Stimulated activated CD4-positive, alpha-beta T cell treated with anti-CD3 and anti-CD28 coated beads, Interleukin-1b, Interleukin-23, amount 100 ng/mL, for 24 hours (primary cell): ENCODE data around the gene PCSK5.

Source experiments
- DNase-seq, 4 experiments: peaks; one replicate each; pipeline ENCODE4 v3.0.0-alpha.2; 2020; ENCODE audit warnings: low read depth in 4 of 4, low spot score in 1 of 4

The PCSK5 gene

GRCh38 chr9:76115982-76116646 lies 225.6 kb downstream of the PCSK5 start:
- no peak for DNase-seq

DNA sequence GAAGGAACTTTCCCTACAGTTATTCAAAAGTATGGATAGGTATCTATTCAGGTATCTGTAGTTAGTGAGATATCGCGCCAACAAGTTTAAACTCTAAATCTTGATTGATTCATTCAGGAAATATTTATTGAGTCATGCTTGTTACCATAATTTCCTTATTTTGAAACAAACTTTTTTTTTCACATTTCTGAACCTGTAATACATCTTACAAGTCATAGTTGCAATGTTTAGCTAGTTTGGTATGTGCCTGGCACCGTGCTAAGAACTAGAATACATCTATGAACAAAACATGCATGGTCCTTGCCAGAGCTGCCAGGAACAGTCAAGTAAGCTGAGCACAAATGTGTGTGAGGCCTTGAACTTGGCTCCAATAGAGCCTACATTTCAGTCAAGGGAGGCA lies 226.4 kb downstream of the PCSK5 start:
- DNase-seq, result no peak

GRCh38 chr9:76127637-76128036 lies 237.2 kb downstream of the PCSK5 start:
- DNase-seq, result no peak

DNA sequence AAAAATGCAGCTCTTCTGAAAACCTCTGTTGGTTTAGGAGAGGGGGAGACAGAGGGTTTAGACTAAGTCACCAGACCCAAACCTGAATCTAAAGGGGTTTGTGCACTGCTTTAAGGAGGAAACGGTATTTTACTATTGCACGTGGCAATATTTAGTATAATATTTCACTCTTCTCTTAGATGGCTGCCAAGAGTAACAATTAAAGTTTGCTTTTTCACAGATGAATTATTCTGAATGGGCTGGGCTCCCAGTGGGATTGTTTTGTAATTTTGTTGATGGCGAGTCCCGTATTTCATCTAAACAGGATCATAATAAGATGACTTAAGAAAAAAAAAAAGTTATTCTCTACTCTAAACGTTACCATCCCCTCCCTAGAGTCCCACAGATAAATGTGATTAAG lies 245.4 kb downstream of the PCSK5 start:
- no peak for DNase-seq

DNA sequence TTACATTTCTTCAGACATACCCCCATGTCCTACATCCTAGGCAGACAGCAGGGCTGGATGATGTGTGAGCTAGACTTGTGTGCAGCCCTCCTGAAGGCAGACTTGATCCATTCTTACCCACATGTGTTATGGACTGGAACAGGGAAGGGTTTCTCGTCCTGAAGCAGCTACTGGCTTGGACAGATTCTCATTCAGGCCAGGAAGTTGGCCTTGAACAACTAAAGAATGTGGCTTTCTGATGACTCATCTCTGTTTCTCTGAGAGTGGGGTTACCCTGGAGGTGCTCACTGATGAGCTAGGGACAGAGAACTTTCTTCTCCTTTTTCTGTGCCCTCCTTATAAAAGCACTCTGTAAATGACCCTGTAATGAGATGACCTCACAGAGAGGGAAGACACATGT lies 246.5 kb downstream of the PCSK5 start:
- DNase-seq, result no peak

- DNase-seq, result no peak
Measured at GRCh38 chr9:76137931-76138330, 247.5 kb downstream of the PCSK5 start.

- DNase-seq, result no peak
Measured at GRCh38 chr9:76138360-76138759, 247.9 kb downstream of the PCSK5 start.

GRCh38 chr9:76143834-76144233 lies 253.4 kb downstream of the PCSK5 start:
- no peak for DNase-seq

- no peak for DNase-seq
Measured at GRCh38 chr9:76150013-76150412, 259.5 kb downstream of the PCSK5 start.

GRCh38 chr9:76151267-76151666 lies 260.8 kb downstream of the PCSK5 start:
- DNase-seq, result no peak

- no peak for DNase-seq
Measured at GRCh38 chr9:76153339-76153738, 262.9 kb downstream of the PCSK5 start.

DNA sequence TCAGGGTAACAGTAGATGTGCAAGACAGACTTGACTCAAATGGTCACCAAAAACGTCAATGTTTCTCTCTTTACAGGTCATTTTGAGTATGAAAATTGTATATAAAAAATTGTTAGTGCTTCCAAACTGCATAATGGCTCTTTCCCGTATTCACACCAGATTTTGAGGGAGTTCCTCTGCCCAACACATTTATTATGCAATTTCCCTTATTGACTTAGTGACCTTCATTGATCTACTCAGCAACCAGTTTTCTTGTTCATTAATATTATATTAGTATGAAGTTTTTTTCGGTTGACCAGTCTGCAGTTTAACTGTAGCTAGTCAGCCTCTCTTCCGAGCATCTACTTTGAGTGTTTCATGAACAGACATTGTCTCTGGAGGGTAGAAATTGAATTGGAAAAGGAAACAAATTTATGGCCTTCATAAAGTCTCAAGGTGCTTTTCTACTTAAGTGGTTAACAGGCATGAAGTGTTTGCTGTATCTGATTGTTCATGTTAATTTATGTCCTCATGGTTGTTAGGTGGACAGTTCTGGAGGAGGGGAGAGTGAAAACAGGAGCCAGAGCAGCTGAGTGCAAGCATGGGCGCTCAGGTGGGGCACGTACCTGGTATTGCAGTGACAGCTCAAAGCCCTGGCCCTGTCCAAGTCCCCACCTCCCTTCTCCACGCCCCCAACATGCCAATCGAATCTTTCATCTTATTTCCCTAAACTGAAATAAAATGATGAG lies 263.6 kb downstream of the PCSK5 start:
- no peak for DNase-seq

- DNase-seq, result no peak
Measured at GRCh38 chr9:76155361-76155760, 264.9 kb downstream of the PCSK5 start.

DNA sequence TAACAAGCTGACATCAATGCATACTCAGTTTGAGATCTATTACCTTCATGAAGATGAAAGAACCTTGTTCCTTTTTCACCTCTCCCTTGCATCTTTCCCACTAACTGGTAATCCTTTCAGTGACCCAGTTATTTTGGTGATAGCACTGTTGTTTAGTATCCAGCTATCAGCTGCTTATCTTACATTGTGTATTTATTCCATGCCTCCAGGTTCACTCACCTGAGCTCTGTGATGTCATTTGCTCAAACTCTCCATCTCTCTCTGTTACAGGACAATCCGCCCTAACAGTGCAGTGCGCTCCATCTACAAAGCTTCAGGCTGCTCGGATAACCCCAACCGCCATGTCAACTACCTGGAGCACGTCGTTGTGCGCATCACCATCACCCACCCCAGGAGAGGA lies 268.2 kb downstream of the PCSK5 start:
- no peak for DNase-seq

DNA sequence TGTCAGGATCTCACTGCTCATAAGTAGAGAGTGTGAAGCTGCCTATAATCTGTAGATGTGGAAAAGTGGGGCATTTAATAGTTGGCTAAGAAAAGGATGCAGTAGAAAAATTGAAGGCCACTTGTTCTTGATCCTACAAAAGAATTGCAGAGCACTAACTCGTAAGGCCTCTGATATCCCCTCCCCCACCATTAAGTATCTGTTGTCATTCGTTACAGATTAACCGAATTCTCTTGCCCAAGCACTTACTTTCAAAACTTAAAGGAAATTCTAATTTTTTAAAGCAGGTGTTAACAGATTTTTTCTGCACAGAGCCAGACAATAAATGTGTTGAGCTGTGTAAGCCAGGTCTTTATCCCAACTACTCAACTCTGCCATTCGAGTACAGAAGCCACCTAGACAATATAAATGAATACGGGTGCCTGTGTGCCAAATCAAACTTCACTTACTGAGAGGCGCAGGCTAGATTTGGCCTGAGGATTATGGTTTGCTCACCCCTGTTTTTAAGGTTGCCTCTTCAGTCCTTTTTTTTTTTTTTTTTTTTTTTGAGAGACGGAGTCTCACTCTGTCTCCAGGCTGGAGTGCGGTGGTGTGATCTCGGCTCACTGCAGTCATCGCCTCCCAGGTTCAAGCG lies 268.9 kb downstream of the PCSK5 start:
- no peak for DNase-seq

- no peak for DNase-seq
Measured at GRCh38 chr9:76161106-76161505, 270.6 kb downstream of the PCSK5 start.

DNA sequence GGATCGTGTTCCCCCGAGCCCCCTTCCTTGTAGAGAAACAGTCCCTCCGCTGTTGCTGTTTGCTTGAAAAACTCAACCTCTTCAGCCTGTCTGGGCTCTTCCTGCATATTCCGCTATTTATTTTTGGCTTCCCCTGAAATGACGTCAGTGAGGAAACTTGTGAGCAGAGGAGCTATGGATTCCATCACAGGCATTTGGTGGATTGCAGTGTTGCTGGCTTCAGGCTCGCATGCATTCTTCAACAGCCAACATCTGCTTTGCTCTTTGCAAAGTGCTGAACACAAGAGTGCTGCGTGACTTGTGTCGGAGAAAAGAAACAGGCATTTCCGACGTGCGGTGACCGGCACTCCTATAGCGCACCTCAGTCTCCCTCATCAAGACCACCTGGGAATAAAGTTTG lies 271.1 kb downstream of the PCSK5 start:
- no peak for DNase-seq

GRCh38 chr9:76162086-76162730 lies 271.7 kb downstream of the PCSK5 start:
- DNase-seq, result no peak

DNA sequence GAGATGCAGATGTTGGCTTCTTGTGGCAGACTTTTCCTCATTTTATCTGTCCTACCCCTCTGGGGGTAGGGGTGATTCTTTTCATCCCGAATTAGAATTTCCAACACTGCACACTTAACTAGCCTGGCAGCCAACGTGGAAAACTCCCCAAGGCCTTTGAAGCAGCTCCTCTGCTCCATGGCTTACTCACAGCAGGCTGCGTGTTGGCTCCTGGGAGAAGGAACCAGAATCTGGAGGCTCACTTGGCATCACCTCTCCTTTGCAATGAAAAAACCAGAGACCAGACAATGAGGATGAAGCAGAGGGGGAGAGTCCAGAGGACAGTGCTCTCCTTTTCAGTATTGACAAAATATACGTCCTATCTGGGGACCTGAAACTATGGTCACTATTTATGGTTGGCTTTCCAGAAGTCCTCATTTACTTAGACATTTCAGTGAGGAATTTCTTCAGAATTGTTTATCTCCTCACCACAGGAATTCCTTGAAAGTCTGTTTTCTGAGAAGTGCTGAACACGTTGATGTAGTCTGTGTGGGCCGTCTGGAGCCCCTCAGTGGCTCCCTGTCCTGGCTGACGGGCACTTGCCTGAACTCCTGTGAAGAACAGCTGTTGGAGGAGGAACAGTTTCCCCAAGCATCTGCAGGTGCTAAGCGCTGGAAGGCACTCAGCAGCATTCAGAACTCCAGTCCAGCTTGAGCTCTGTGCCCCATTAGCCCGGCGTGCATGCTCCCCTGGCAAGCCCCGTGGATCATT lies 272.5 kb downstream of the PCSK5 start:
- no peak for DNase-seq

DNA sequence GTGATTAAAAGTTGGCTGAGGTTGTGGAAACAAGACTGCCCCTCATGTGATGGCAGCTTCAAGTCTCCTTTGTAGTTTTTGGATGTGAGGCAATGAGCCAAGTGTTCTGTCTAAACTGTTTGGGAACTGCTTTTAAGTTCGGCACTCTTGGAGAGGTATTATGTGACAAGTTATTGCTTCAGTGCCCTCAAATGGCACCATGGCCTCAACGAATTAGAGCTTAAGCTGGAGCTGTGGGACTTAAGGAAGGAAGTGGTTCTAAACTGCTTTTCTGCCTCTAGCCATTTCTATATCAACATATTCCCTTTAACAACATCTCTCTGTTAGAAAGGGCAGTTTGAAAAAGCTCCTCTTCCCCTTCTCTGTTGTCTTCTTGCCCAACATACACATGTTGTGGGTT lies 276.1 kb downstream of the PCSK5 start:
- no peak for DNase-seq

DNA sequence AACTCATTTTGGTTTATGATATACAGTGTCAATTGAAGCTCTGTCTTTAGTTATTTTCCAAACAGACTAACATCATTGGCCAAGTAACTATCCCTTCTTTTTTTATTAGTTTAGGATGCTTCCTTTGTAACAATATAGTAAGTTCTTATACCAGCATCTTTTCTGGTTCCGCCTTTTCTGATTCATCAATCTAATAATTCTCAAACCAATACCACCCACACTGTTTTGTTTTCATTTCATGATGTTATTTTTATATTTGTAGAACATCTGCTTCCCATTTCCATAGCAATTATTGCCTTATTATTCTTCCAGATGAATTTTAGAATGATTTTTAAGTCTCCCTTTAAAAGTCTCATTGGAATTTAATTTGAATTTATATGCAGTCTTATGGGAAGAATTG lies 285.7 kb downstream of the PCSK5 start:
- no peak for DNase-seq
